HEK293 (cell line): ENCODE results near the gene PCLO.

Experiments
- BCL11A ChIP-seq: fragments of 450-650 bp; formaldehyde crosslinking; IDR thresholded peaks from 2 replicates; pipeline ENCODE4 v1.5.1; 2016; ENCODE audit warnings: low read depth, missing biosample characterization, missing genetic modification characterization
- KLF1 ChIP-seq: fragments of 450-650 bp; formaldehyde crosslinking; IDR thresholded peaks from 2 replicates; pipeline ENCODE4 v1.5.1; 2016; ENCODE audit warnings: missing biosample characterization, missing genetic modification characterization
- SP2 ChIP-seq: fragments of 450-650 bp; formaldehyde crosslinking; IDR thresholded peaks from 2 replicates; pipeline ENCODE4 v1.5.1; 2016; ENCODE audit warnings: missing biosample characterization, missing genetic modification characterization
- ZBTB11 ChIP-seq: fragments of 450-650 bp; formaldehyde crosslinking; conservative IDR thresholded peaks from 2 replicates; pipeline ENCODE4 v1.5.1; 2016; ENCODE audit warnings: low read depth, missing biosample characterization, missing genetic modification characterization
- ZBTB21 ChIP-seq: fragments of 450-650 bp; formaldehyde crosslinking; IDR thresholded peaks from 2 replicates; pipeline ENCODE4 v1.5.1; 2017; ENCODE audit warnings: missing biosample characterization, missing genetic modification characterization
- ZBTB26 ChIP-seq: fragments of 450-650 bp; formaldehyde crosslinking; optimal IDR thresholded peaks from 2 replicates; pipeline ENCODE3; 2016; ENCODE audit warnings: missing biosample characterization, mild to moderate bottlenecking, missing genetic modification characterization
- ZNF121 ChIP-seq: fragments of 450-650 bp; formaldehyde crosslinking; IDR thresholded peaks from 2 replicates; pipeline ENCODE4 v1.5.1; 2016; ENCODE audit warnings: missing biosample characterization, missing genetic modification characterization
- ZNF274 ChIP-seq, 2 experiments: fragments of 200-500 bp in 1 of 2; fragments of 450-650 bp in 1 of 2; sonication (Bioruptor generic) in 1 of 2; formaldehyde crosslinking in 1 of 2; IDR thresholded peaks; 2 replicates each; pipeline versions ENCODE4 v1.5.1 to v1.6.1; 2014 to 2016; ENCODE audit warnings: borderline replicate concordance in 1 of 2, inconsistent platforms in 1 of 2, low read length in 1 of 2, missing biosample characterization in 1 of 2, missing genetic modification characterization in 1 of 2
- ZNF660 ChIP-seq: fragments of 450-650 bp; IDR thresholded peaks from 2 replicates; pipeline ENCODE4 v1.5.1; 2018; ENCODE audit warnings: missing biosample characterization, mild to moderate bottlenecking, missing genetic modification characterization
- ZSCAN16 ChIP-seq: fragments of 450-650 bp; formaldehyde crosslinking; IDR thresholded peaks from 2 replicates; pipeline ENCODE4 v1.5.1; 2016; ENCODE audit warnings: missing biosample characterization, missing genetic modification characterization
- TF ChIP-seq, protein P1 (sequence below): fragments of 450-650 bp; formaldehyde crosslinking; IDR thresholded peaks from 2 replicates; pipeline ENCODE4 v1.5.1; 2016; ENCODE audit warnings: missing biosample characterization, missing genetic modification characterization

- TF ChIP-seq ZNF660 (tag by site-specific recombination) (no peak), ZNF121 (tag by site-specific recombination) (no peak), KLF1 (tag by site-specific recombination) (no peak), ZSCAN16 (no peak), ZBTB21 (tag by site-specific recombination) (no peak), ZNF274 (IDR thresholded peaks at IDR 0.05; ENCODE audit: low read length) (no peak), ZNF274 (tag by site-specific recombination; IDR thresholded peaks at IDR 0.05; ENCODE audit: borderline replicate concordance) (no peak), SP2 (tag by site-specific recombination) (no peak), ZBTB11 (tag by site-specific recombination) (no peak), BCL11A (no peak), ZBTB26 (no peak)
- TF ChIP-seq, protein P1, sequence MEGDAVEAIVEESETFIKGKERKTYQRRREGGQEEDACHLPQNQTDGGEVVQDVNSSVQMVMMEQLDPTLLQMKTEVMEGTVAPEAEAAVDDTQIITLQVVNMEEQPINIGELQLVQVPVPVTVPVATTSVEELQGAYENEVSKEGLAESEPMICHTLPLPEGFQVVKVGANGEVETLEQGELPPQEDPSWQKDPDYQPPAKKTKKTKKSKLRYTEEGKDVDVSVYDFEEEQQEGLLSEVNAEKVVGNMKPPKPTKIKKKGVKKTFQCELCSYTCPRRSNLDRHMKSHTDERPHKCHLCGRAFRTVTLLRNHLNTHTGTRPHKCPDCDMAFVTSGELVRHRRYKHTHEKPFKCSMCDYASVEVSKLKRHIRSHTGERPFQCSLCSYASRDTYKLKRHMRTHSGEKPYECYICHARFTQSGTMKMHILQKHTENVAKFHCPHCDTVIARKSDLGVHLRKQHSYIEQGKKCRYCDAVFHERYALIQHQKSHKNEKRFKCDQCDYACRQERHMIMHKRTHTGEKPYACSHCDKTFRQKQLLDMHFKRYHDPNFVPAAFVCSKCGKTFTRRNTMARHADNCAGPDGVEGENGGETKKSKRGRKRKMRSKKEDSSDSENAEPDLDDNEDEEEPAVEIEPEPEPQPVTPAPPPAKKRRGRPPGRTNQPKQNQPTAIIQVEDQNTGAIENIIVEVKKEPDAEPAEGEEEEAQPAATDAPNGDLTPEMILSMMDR (tag by site-specific recombination) = no peak
Observed at GRCh38 chr7:82841828-82842227, 320.9 kb downstream of the PCLO start.
